CD4-positive, alpha-beta T cell (primary cell): ENCODE results near the gene NTHL1. TPM values are rescaled to one million over a fixed set of nuclear protein-coding genes. Genes with fewer than 3 reads are reported as not detected.

Source experiments
- ATAC-seq: fragments of 200-7000 bp; cut with Tn5 transposase; one replicate; pipeline ENCODE4 v1.10.0; 2022; ENCODE audit warnings: mild to moderate bottlenecking; ENCODE audit not compliant: poor library complexity
- CTCF ChIA-PET: fragments of 350-600 bp; sonication (Branson Sonifier 250); formaldehyde crosslinking; loops from one replicate; lab custom pipeline; 2021; ENCODE audit warnings: antibody characterized with exemption, inconsistent platforms; lab: Charles Lee
- POLR2A ChIA-PET: fragments of 350-600 bp; sonication (Branson Sonifier 250); formaldehyde crosslinking; loops from one replicate; lab custom pipeline; 2021; ENCODE audit warnings: antibody characterized with exemption, inconsistent platforms; lab: Charles Lee
- DNase-seq, 14 experiments: peaks; one replicate each; pipeline ENCODE4 v3.0.0-alpha.2; 2013 to 2020; ENCODE audit warnings: mixed read lengths in 2 of 14
- H3K27ac ChIP-seq, 2 donors: one replicate each; pipeline versions ENCODE4 v1.5.1 to v1.7.0; 2013; ENCODE audit warnings: low read length in 2 of 2, low read depth in 1 of 2, mild to moderate bottlenecking in 1 of 2
- H3K27me3 ChIP-seq, 2 experiments: 1 replicate in 1 of 2; 2 replicates in 1 of 2; pipeline versions ENCODE4 v1.6.1 to v1.7.0; 2013; ENCODE audit warnings: low read length in 2 of 2, control low read depth in 1 of 2, mild to moderate bottlenecking in 1 of 2, moderate library complexity in 1 of 2; ENCODE audit not compliant: insufficient read depth in 2 of 2, control insufficient read depth in 1 of 2
- H3K36me3 ChIP-seq: one replicate; pipeline ENCODE4 v1.6.1; 2013; ENCODE audit warnings: low read length, control low read depth; ENCODE audit not compliant: insufficient read depth
- H3K4me1 ChIP-seq: one replicate; pipeline ENCODE4 v1.6.1; 2013; ENCODE audit warnings: low read length, control low read depth; ENCODE audit not compliant: insufficient read depth
- H3K4me3 ChIP-seq: one replicate; pipeline ENCODE4 v1.5.1; 2013; ENCODE audit warnings: mild to moderate bottlenecking, low read length, moderate library complexity
- H3K9me3 ChIP-seq, 2 experiments: 1 replicate in 1 of 2; 2 replicates in 1 of 2; pipeline versions ENCODE4 v1.6.1 to v1.7.0; 2013; ENCODE audit warnings: low read length in 2 of 2, mild to moderate bottlenecking in 2 of 2, control low read depth in 1 of 2, moderate library complexity in 1 of 2; ENCODE audit not compliant: control insufficient read depth in 1 of 2, insufficient read depth in 1 of 2
- H3K27ac Mint-ChIP-seq: one replicate; pipeline ENCODE4 v1.8.0; 2020; ENCODE audit warnings: mixed read lengths
- H3K27me3 Mint-ChIP-seq: one replicate; pipeline ENCODE4 v1.8.0; 2021; ENCODE audit warnings: mixed read lengths
- H3K36me3 Mint-ChIP-seq: one replicate; pipeline ENCODE4 v1.8.0; 2021; ENCODE audit warnings: low read depth, mixed read lengths
- H3K4me1 Mint-ChIP-seq: one replicate; pipeline ENCODE4 v1.8.0; 2021; ENCODE audit warnings: low read depth, mixed read lengths
- H3K4me3 Mint-ChIP-seq: one replicate; pipeline ENCODE4 v1.8.0; 2020; ENCODE audit warnings: mild to moderate bottlenecking, mixed read lengths
- H3K9me3 Mint-ChIP-seq: one replicate; pipeline ENCODE4 v1.8.0; 2020; ENCODE audit warnings: mixed read lengths
- CTCF ChIP-seq: fragments of 200-600 bp; IDR thresholded peaks from one replicate; pipeline ENCODE4 v1.8.0; 2022; ENCODE audit warnings: antibody characterized with exemption, mild to moderate bottlenecking
- intact Hi-C, 2 experiments: fragments of 100-400 bp; cut with DNase I in 1 of 2; cut with micrococcal nuclease in 1 of 2; formaldehyde crosslinking; loops; one replicate each; pipeline versions ENCODE4 v1.15.1 to v1.9.0; 2023 to 2025; cut with DNase I, micrococcal nuclease
- total RNA-seq, 174 experiments: library from RNA in 2 of 174; stranded (reverse) in 2 of 174; gene quantifications; one replicate each; pipeline ENCODE4 v1.2.3 and lab custom pipeline; 2021 to 2026

Gene NTHL1
- total RNA-seq, 2 experiments from 2014 or later = 2.7 to 2.9 TPM

- no peak for TF ChIP-seq CTCF
- intact Hi-C loops = no loop called here
- no peak overlapping the region for H3K27ac ChIP-seq
- no peak for ATAC-seq
- Mint-ChIP-seq H3K4me3 (no peak overlapping the region), H3K9me3 (no peaks in the 10 kb centered on the region), H3K4me1 (no peaks in the 10 kb centered on the region), H3K27me3 (no peaks in the 10 kb centered on the region), H3K27ac (no peak overlapping the region), H3K36me3 (peaks cover 32% of the 10 kb centered on the region)
- no peaks in the 10 kb centered on the region for H3K4me1 ChIP-seq
- peaks cover 80% of the 10 kb centered on the region for H3K36me3 ChIP-seq
- DNase-seq = no peak
- no peaks in the 10 kb centered on the region for H3K9me3 ChIP-seq
- no peak overlapping the region for H3K4me3 ChIP-seq
- ChIA-PET POLR2A (no interaction called here), CTCF (no interaction called here)
- no peaks in the 10 kb centered on the region for H3K27me3 ChIP-seq
These were observed 40.4 kb upstream of the NTHL1 start for GRCh38 chr16:2087748-2088631.

GRCh38 chr16:2086812-2087747 lies 39.4 kb upstream of the NTHL1 start:
- ChIA-PET POLR2A (no interaction called here), CTCF (no interaction called here)
- intact Hi-C loops = no loop called here
- Mint-ChIP-seq H3K36me3 (peaks cover 38% of the 10 kb centered on the region), H3K9me3 (no peaks in the 10 kb centered on the region), H3K4me3 (no peak overlapping the region), H3K27ac (no peak overlapping the region), H3K27me3 (no peaks in the 10 kb centered on the region), H3K4me1 (no peaks in the 10 kb centered on the region)
- Histone ChIP-seq H3K36me3 (peaks cover 79% of the 10 kb centered on the region), H3K27ac (no peak overlapping the region), H3K4me1 (no peaks in the 10 kb centered on the region), H3K27me3 (no peaks in the 10 kb centered on the region), H3K9me3 (no peaks in the 10 kb centered on the region), H3K4me3 (no peak overlapping the region)
- no peak for DNase-seq
- ATAC-seq = no peak
- no peak for TF ChIP-seq CTCF

GRCh38 chr16:2086106-2086742 lies 38.6 kb upstream of the NTHL1 start:
- Histone ChIP-seq H3K27me3 (no peaks in the 10 kb centered on the region), H3K36me3 (peaks cover 82% of the 10 kb centered on the region), H3K4me3 (no peak overlapping the region), H3K9me3 (no peaks in the 10 kb centered on the region), H3K27ac (no peak overlapping the region), H3K4me1 (no peaks in the 10 kb centered on the region)
- CTCF ChIA-PET = no interaction called here
- Mint-ChIP-seq H3K27ac (no peak overlapping the region), H3K27me3 (no peaks in the 10 kb centered on the region), H3K36me3 (peaks cover 38% of the 10 kb centered on the region), H3K4me1 (no peaks in the 10 kb centered on the region), H3K9me3 (no peaks in the 10 kb centered on the region), H3K4me3 (no peak overlapping the region)
- POLR2A ChIA-PET = no interaction called here
- DNase-seq (no peak), ATAC-seq (no peak)
- intact Hi-C loops = no loop called here
- no peak for TF ChIP-seq CTCF
